Stimulated activated CD4-positive, alpha-beta T cell treated with anti-CD3 and anti-CD28 coated beads, Interleukin-12 subunit alpha, Interleukin-12 subunit beta, amount 100 ng/mL, for 48 hours (primary cell): ENCODE measurements around the gene ZBTB5.
"Not testable (repeated sequence)": the region's sequence is repeated elsewhere in the genome, so short reads cannot be mapped to it uniquely, and the experiment has no call there.

ENCODE experiments used
- DNase-seq, 3 donors: peaks; one replicate each; pipeline ENCODE4 v3.0.0-alpha.2; 2020; ENCODE audit warnings: low read depth in 2 of 3, low spot score in 1 of 3

Gene ZBTB5

DNA sequence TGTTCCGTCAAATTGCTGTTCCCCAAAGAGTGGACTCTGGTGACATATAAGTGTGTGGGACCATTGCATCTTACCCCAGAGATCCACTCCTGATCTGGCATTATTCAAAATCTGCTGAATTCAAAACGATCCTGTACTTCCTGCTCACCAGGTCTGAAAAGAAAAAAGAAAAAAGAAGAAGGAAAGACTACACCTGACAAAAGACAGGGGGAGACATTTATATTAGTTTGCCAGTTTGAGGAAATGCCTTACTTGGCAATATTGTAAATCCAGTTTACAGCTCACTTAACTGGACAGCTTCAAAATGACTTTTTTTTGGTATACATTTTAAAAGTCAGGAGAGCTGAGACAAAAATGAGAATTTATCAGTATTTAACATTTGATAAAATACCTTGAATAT, 57.8 kb downstream of the ZBTB5 start:
- DNase-seq, result no peak

DNA sequence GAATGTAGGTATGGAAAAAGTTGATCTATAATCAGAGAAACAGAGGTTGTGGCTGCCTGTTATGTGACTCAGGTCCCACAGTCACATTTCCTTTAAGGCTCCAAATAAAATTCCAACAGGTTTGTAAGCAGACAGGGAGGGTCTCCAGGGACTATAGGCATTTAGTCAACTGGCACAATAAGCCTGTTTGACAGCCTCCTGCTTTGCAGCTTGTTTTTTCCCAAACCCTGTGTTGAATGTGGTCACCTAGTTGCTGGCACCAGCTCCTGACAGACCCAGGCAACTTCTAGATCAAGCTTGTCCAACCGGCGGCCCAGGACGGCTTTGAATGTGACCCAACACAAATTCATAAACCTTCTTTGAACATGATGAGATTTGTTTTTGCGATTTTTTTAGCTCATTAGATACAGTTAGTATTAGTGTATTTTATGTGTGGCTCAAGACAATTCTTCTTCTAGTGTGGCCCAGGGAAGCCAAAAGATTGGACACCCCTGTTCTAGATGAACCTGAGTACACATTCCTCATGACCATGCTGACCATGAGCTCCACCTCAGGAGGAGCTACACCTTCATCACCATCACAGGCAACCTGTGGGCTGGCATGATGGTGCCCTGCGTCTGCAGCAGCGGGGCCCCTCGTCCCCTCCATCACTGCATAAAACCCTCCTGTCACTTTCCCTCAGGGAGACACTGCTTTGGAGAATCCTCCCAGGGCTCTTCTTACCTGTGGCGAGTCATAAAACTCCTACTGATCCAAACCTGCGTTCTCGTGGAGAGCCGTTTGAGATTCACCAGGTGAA, 58.4 kb downstream of the ZBTB5 start:
- DNase-seq, result no peak

DNA sequence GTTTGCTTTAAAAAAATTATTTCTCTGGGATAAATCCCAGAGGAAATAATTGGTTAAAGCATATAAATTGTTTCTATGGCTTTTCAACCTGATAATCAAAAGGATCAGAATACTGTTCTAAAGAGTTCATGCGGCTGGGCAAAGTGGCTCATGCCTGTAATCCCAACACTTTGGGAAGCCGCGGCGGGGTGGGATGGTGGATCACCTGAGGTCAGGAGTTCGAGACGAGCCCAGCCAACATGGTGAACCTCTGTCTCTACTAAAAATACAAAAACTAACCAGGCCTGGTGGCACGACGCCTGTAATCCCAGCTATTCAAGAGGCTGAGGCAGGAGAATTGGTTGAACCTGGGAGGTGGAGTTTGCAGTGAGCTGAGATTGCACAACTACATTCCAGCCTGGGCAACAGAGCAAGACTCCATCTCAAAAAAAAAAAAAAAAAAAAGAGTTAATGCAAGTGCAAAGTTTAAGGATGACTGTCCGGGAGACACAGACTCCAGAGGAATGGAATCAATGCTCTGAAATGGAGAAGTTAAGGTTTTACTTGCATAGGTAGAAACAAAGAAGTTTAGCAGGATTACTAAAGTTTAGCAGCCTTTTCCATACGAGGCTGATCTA, 59.4 kb downstream of the ZBTB5 start:
- DNase-seq, result no peak

- DNase-seq, result no peak
Observed at GRCh38 chr9:37405350-37405749, 59.9 kb downstream of the ZBTB5 start.

DNA sequence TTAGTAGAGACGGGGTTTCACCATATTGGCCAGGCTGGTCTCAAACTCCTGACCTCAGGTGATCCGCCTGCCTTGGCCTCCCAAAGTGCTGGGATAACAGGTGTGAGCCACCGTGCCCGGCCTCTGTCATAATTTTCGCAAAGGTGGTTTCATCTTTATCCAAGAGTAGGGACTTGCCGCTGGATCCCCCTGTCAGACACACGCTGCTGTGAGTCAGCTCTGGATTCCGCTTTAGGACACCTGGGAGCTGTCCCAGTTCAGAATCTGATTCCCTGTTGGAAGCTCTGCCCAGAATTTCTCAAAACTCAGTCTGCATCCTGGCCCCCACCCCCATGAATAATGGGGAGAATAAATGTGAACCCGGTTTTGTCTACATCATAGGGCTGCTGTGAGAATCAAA, 60.7 kb downstream of the ZBTB5 start:
- DNase-seq, result no peak

GRCh38 chr9:37399336-37399735, 65.9 kb downstream of the ZBTB5 start:
- DNase-seq, result no peak

DNA sequence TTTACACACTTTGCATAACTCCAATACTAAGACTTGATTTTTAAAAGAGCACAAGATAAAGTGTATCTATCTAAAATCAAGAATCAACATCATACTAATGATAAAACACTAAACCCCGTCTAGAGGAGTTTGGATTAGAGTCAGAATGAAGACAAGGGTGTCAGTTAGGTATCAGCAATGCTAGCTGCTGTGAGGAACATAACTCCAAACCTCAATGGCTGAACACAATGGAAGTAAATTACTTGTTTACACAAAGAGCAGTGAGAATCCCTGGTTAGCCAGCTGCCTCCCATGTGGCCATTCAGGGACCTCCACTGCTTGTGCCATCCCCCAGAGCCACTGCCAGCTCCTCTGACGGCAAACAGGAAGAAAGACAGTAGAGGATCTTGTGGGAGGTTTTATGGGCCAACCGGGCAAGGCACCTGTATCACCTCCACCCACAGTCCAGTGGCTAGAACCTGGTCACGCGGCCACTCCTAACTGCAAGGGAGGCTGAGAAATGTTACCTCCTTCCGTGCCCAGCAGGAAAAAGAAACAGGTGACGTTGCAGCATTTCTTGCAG, 66.7 kb downstream of the ZBTB5 start:
- DNase-seq, result no peak

DNA sequence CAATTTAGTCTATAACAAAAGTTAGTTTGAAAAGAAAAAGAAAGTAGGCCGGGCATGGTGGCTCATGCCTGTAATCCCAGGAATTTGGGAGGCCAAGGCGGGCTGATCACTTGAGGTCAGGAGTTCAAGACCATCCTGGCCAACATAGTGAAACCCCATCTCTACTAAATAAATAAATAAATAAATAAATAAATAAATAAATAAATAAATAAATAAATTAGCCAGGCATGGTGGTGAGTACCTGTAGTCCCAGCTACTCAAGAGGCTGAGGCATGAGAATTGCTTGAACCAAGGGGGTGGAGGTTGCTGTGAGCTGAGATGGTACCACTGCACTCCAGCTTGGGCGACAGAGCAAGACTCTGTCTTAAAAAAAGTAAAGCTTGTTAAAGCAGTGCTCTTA, 67.3 kb downstream of the ZBTB5 start:
- DNase-seq, result not testable (repeated sequence)

- DNase-seq, result no peak
Observed at GRCh38 chr9:37395663-37396062, 69.6 kb downstream of the ZBTB5 start.

- DNase-seq, result no peak
Observed at GRCh38 chr9:37395229-37395628, 70.0 kb downstream of the ZBTB5 start.

- DNase-seq, result no peak
Observed at GRCh38 chr9:37392272-37392671, 73.0 kb downstream of the ZBTB5 start.

DNA sequence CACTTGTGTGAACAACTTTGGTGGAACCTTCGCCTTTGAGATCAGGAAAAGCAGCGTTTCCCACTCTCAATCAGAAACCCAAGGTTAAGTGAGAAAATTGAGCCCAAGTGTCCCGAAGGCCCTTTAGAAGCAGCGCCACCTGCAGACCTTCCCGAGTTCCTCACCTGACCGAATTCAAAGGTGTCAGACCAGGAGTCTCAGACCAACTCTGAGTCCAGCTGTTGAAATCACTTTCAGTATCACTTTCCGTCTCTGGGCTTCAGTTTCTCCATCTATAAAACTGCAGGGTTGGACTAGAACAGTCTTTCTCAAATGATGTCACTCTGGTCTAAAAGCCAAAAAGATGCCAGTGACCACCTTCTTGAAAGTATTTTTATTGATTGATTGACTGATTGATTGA, 74.5 kb downstream of the ZBTB5 start:
- DNase-seq, result no peak
